WTC11 (cell line): ENCODE data around the gene DNAJB12. TPM values are rescaled to one million over a fixed set of nuclear protein-coding genes. Genes with fewer than 3 reads are reported as not detected.

Experiments used
- ATAC-seq: fragments of 200-7000 bp; cut with Tn5 transposase; 2 replicates; pipeline ENCODE4 v1.10.0; 2021; ENCODE audit warnings: mild to moderate bottlenecking, moderate library complexity
- CTCF ChIA-PET: fragments of 300-600 bp; sonication (Branson Sonifier 250); formaldehyde crosslinking; loops from one replicate; lab custom pipeline; 2021; ENCODE audit warnings: antibody characterized with exemption; lab: Charles Lee
- POLR2A ChIA-PET: fragments of 350-600 bp; sonication (Branson Sonifier 250); formaldehyde crosslinking; loops from one replicate; lab custom pipeline; 2021; ENCODE audit warnings: antibody characterized with exemption; lab: Charles Lee
- DNase-seq: peaks from one replicate; pipeline ENCODE4 v3.0.0; 2021; ENCODE audit warnings: low spot score
- H3K27ac Mint-ChIP-seq: 2 replicates; pipeline ENCODE4 v1.8.0; 2021; ENCODE audit warnings: mixed read lengths
- H3K27me3 Mint-ChIP-seq: 2 replicates; pipeline ENCODE4 v1.8.0; 2021; ENCODE audit warnings: low read depth, mild to moderate bottlenecking, moderate library complexity, mixed read lengths
- H3K36me3 Mint-ChIP-seq: 2 replicates; pipeline ENCODE4 v1.8.0; 2021; ENCODE audit warnings: mixed read lengths
- H3K4me1 Mint-ChIP-seq: 2 replicates; pipeline ENCODE4 v1.8.0; 2022; ENCODE audit warnings: mixed read lengths
- H3K4me3 Mint-ChIP-seq: 2 replicates; pipeline ENCODE4 v1.8.0; 2021; ENCODE audit warnings: mild to moderate bottlenecking, moderate library complexity, mixed read lengths
- H3K9me3 Mint-ChIP-seq: 2 replicates; pipeline ENCODE4 v1.8.0; 2021; ENCODE audit warnings: mixed read lengths
- ELF4 ChIP-seq: sonication (generic); formaldehyde crosslinking; IDR thresholded peaks from 2 replicates; pipeline ENCODE4 v1.8.1; 2022; ENCODE audit warnings: low read depth, mild to moderate bottlenecking, moderate library complexity, missing genetic modification reagents
- FOXK1 ChIP-seq: sonication (generic); formaldehyde crosslinking; IDR thresholded peaks from 2 replicates; pipeline ENCODE4 v1.8.0; 2022; ENCODE audit warnings: mild to moderate bottlenecking, moderate library complexity, missing genetic modification reagents
- KAT7 ChIP-seq: sonication (generic); formaldehyde crosslinking; IDR thresholded peaks from 2 replicates; pipeline ENCODE4 v1.8.1; 2023; ENCODE audit warnings: missing genetic modification reagents, mild to moderate bottlenecking, borderline replicate concordance
- MYBL2 ChIP-seq: sonication (generic); formaldehyde crosslinking; IDR thresholded peaks from 2 replicates; pipeline ENCODE4 v1.8.1; 2023; ENCODE audit warnings: mild to moderate bottlenecking, moderate library complexity, missing genetic modification reagents
- SOX15 ChIP-seq: fragments of 250-450 bp; sonication (Bioruptor Pico); IDR thresholded peaks from 2 replicates; pipeline ENCODE4 v1.9.0; 2021; ENCODE audit warnings: mild to moderate bottlenecking
- TCF7 ChIP-seq: sonication (generic); formaldehyde crosslinking; IDR thresholded peaks from 2 replicates; pipeline ENCODE4 v1.8.0; 2022; ENCODE audit warnings: mild to moderate bottlenecking, low read depth, missing genetic modification reagents, moderate library complexity
- TEAD4 ChIP-seq: sonication (generic); formaldehyde crosslinking; IDR thresholded peaks from 2 replicates; pipeline ENCODE4 v1.8.0; 2022; ENCODE audit warnings: mild to moderate bottlenecking, missing genetic modification reagents
- ZNF416 ChIP-seq: fragments of 250-450 bp; sonication (Bioruptor Pico); IDR thresholded peaks from 2 replicates; pipeline ENCODE4 v1.9.0; 2021; ENCODE audit warnings: mild to moderate bottlenecking, inconsistent platforms
- total RNA-seq: library from RNA; stranded (reverse); gene quantifications from 3 replicates; pipeline ENCODE4 v1.2.3, GENCODE V29; 2021
- TF ChIP-seq, protein P1 (sequence below): sonication (generic); formaldehyde crosslinking; IDR thresholded peaks from 2 replicates; pipeline ENCODE4 v1.8.1; 2022; ENCODE audit warnings: mild to moderate bottlenecking, missing genetic modification reagents, moderate library complexity, borderline replicate concordance
- TF ChIP-seq, protein P2 (sequence below): sonication (generic); formaldehyde crosslinking; conservative IDR thresholded peaks from 2 replicates; pipeline ENCODE4 v1.8.1; 2023; ENCODE audit warnings: mild to moderate bottlenecking, low read depth, missing genetic modification reagents, moderate library complexity
- TF ChIP-seq, protein P3 (sequence below): sonication (generic); formaldehyde crosslinking; IDR thresholded peaks from 2 replicates; pipeline ENCODE4 v1.8.0; 2022; ENCODE audit warnings: mild to moderate bottlenecking, missing genetic modification reagents
- TF ChIP-seq, protein P4 (sequence below): sonication (generic); formaldehyde crosslinking; IDR thresholded peaks from 2 replicates; pipeline ENCODE4 v1.8.0; 2022; ENCODE audit warnings: missing genetic modification reagents
- TF ChIP-seq, protein P5 (sequence below): sonication (generic); formaldehyde crosslinking; IDR thresholded peaks from 2 replicates; pipeline ENCODE4 v1.8.1; 2023; ENCODE audit warnings: mild to moderate bottlenecking, missing genetic modification reagents
- TF ChIP-seq, protein P6 (sequence below): sonication (generic); formaldehyde crosslinking; IDR thresholded peaks from 2 replicates; pipeline ENCODE4 v1.8.0; 2022; ENCODE audit warnings: mild to moderate bottlenecking, missing genetic modification reagents
- TF ChIP-seq, protein P7 (sequence below): sonication (generic); formaldehyde crosslinking; IDR thresholded peaks from 2 replicates; pipeline ENCODE4 v1.8.1; 2023; ENCODE audit warnings: mild to moderate bottlenecking, missing genetic modification reagents, moderate library complexity

The DNAJB12 gene
- total RNA-seq, 1 experiment from 2014 or later: 21.6 TPM

DNA sequence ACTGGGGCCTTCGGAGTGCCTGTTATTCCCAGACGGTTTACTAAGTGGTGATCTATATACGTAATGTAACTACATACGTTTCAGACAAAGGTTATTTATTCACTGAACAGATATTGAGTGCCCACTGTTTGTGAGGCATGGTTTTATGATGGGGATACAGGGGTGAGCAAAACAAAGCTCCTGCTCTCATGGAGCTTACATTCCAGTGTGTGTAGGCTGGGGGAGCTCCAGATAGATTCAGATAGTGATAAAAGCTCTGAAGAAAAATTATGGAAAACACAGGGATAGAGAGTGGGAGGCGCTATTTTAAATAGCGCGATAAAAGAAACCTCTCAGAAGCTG, 466 bp upstream of the DNAJB12 start:
- Mint-ChIP-seq H3K4me1 (peaks cover 27% of the 10 kb centered on the region), H3K27ac (peak overlapping the region; percentile 92), H3K9me3 (no peaks in the 10 kb centered on the region), H3K27me3 (no peaks in the 10 kb centered on the region), H3K4me3 (peak overlapping the region; percentile 96), H3K36me3 (no peaks in the 10 kb centered on the region)
- TF ChIP-seq, protein P1, sequence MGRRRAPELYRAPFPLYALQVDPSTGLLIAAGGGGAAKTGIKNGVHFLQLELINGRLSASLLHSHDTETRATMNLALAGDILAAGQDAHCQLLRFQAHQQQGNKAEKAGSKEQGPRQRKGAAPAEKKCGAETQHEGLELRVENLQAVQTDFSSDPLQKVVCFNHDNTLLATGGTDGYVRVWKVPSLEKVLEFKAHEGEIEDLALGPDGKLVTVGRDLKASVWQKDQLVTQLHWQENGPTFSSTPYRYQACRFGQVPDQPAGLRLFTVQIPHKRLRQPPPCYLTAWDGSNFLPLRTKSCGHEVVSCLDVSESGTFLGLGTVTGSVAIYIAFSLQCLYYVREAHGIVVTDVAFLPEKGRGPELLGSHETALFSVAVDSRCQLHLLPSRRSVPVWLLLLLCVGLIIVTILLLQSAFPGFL: no peak
- TF ChIP-seq, protein P2, sequence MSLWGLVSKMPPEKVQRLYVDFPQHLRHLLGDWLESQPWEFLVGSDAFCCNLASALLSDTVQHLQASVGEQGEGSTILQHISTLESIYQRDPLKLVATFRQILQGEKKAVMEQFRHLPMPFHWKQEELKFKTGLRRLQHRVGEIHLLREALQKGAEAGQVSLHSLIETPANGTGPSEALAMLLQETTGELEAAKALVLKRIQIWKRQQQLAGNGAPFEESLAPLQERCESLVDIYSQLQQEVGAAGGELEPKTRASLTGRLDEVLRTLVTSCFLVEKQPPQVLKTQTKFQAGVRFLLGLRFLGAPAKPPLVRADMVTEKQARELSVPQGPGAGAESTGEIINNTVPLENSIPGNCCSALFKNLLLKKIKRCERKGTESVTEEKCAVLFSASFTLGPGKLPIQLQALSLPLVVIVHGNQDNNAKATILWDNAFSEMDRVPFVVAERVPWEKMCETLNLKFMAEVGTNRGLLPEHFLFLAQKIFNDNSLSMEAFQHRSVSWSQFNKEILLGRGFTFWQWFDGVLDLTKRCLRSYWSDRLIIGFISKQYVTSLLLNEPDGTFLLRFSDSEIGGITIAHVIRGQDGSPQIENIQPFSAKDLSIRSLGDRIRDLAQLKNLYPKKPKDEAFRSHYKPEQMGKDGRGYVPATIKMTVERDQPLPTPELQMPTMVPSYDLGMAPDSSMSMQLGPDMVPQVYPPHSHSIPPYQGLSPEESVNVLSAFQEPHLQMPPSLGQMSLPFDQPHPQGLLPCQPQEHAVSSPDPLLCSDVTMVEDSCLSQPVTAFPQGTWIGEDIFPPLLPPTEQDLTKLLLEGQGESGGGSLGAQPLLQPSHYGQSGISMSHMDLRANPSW (CRISPR knock-in tag): no peak
- no peak for TF ChIP-seq MYBL2 (CRISPR knock-in tag)
- TF ChIP-seq ELF4 (CRISPR knock-in tag): no peak
- TF ChIP-seq ZNF416 (CRISPR knock-in tag): no peak
- no peak for TF ChIP-seq TCF7 (CRISPR knock-in tag)
- TF ChIP-seq, protein P3, sequence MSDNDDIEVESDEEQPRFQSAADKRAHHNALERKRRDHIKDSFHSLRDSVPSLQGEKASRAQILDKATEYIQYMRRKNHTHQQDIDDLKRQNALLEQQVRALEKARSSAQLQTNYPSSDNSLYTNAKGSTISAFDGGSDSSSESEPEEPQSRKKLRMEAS (CRISPR knock-in tag): peak; percentile 17; the same call in 1 of the 2 replicates
- TF ChIP-seq TEAD4 (CRISPR knock-in tag): 0 out of 2 replicates have a peak, but pooled peaks have one; percentile 13
- TF ChIP-seq, protein P4, sequence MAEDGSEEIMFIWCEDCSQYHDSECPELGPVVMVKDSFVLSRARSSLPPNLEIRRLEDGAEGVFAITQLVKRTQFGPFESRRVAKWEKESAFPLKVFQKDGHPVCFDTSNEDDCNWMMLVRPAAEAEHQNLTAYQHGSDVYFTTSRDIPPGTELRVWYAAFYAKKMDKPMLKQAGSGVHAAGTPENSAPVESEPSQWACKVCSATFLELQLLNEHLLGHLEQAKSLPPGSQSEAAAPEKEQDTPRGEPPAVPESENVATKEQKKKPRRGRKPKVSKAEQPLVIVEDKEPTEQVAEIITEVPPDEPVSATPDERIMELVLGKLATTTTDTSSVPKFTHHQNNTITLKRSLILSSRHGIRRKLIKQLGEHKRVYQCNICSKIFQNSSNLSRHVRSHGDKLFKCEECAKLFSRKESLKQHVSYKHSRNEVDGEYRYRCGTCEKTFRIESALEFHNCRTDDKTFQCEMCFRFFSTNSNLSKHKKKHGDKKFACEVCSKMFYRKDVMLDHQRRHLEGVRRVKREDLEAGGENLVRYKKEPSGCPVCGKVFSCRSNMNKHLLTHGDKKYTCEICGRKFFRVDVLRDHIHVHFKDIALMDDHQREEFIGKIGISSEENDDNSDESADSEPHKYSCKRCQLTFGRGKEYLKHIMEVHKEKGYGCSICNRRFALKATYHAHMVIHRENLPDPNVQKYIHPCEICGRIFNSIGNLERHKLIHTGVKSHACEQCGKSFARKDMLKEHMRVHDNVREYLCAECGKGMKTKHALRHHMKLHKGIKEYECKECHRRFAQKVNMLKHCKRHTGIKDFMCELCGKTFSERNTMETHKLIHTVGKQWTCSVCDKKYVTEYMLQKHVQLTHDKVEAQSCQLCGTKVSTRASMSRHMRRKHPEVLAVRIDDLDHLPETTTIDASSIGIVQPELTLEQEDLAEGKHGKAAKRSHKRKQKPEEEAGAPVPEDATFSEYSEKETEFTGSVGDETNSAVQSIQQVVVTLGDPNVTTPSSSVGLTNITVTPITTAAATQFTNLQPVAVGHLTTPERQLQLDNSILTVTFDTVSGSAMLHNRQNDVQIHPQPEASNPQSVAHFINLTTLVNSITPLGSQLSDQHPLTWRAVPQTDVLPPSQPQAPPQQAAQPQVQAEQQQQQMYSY (CRISPR knock-in tag): no peak
- TF ChIP-seq, protein P5, sequence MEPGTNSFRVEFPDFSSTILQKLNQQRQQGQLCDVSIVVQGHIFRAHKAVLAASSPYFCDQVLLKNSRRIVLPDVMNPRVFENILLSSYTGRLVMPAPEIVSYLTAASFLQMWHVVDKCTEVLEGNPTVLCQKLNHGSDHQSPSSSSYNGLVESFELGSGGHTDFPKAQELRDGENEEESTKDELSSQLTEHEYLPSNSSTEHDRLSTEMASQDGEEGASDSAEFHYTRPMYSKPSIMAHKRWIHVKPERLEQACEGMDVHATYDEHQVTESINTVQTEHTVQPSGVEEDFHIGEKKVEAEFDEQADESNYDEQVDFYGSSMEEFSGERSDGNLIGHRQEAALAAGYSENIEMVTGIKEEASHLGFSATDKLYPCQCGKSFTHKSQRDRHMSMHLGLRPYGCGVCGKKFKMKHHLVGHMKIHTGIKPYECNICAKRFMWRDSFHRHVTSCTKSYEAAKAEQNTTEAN (CRISPR knock-in tag): no peak
- TF ChIP-seq KAT7 (CRISPR knock-in tag): no peak
- ChIA-PET CTCF (interaction anchor here (0.9 to 2.8 kb wide), 5 partner anchors 9 to 479 kb away, joined by 3 to 13 read pairs (median 4); no protein-coding TSS in a partner anchor), POLR2A (interaction anchor here (0.5 to 2.4 kb wide), 5 partner anchors 9 to 260 kb away, joined by 3 to 5 read pairs (median 4); no protein-coding TSS in a partner anchor)
- DNase-seq: no peak
- ATAC-seq: 0 out of 2 replicates have a peak, but pooled peaks have one; percentile 1

DNA sequence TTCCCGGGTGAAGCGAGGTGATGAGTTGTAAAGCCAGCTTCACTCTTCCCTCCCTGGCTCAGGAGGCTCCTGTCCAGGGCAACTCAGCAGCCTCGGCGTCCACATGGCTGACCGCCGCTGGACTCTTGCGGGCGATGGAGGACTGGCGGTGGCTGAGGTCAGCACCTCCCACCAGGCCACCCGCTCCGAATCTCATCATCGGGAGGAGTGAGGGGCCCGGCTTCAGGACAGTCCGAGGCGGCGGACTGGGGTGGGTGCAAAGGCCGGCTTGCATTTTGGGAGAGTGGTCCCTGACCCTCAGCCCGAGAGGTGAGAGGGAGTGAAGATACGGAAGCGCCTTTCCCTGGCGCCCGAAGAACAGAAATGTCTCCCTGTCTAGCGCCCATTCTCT, 759 bp downstream of the DNAJB12 start:
- H3K27me3 Mint-ChIP-seq: no peaks in the 10 kb centered on the region
- POLR2A ChIA-PET: interaction anchor here (0.6 to 2.4 kb wide), 3 partner anchors 10 to 331 kb away, joined by 3 to 5 read pairs (median 4); no protein-coding TSS in a partner anchor
- TF ChIP-seq, protein P6, sequence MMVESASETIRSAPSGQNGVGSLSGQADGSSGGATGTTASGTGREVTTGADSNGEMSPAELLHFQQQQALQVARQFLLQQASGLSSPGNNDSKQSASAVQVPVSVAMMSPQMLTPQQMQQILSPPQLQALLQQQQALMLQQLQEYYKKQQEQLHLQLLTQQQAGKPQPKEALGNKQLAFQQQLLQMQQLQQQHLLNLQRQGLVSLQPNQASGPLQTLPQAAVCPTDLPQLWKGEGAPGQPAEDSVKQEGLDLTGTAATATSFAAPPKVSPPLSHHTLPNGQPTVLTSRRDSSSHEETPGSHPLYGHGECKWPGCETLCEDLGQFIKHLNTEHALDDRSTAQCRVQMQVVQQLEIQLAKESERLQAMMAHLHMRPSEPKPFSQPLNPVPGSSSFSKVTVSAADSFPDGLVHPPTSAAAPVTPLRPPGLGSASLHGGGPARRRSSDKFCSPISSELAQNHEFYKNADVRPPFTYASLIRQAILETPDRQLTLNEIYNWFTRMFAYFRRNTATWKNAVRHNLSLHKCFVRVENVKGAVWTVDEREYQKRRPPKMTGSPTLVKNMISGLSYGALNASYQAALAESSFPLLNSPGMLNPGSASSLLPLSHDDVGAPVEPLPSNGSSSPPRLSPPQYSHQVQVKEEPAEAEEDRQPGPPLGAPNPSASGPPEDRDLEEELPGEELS (CRISPR knock-in tag): 0 out of 2 replicates have a peak, but pooled peaks have one; percentile 39
- TF ChIP-seq FOXK1 (CRISPR knock-in tag) (0 out of 2 replicates have a peak, but pooled peaks have one; percentile 41), SOX15 (CRISPR knock-in tag) (no peak)
- TF ChIP-seq, protein P7, sequence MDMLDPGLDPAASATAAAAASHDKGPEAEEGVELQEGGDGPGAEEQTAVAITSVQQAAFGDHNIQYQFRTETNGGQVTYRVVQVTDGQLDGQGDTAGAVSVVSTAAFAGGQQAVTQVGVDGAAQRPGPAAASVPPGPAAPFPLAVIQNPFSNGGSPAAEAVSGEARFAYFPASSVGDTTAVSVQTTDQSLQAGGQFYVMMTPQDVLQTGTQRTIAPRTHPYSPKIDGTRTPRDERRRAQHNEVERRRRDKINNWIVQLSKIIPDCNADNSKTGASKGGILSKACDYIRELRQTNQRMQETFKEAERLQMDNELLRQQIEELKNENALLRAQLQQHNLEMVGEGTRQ: no peak
- TF ChIP-seq, all 79 proteins: peak for 2
- Mint-ChIP-seq H3K9me3 (no peaks in the 10 kb centered on the region), H3K36me3 (no peaks in the 10 kb centered on the region), H3K4me3 (peak overlapping the region; percentile 96), H3K4me1 (peaks cover 27% of the 10 kb centered on the region), H3K27ac (peak overlapping the region; percentile 99)
- CTCF ChIA-PET: interaction anchor here (0.6 to 2.8 kb wide), 6 partner anchors 10 to 742 kb away, joined by 3 to 13 read pairs (median 4); no protein-coding TSS in a partner anchor
- DNase-seq (no peak), ATAC-seq (peak; percentile 3)
